CD14-positive monocyte (primary cell): ENCODE measurements around the gene LACRT. TPM values are rescaled to one million over a fixed set of nuclear protein-coding genes. Genes with fewer than 3 reads are reported as not detected.

ENCODE experiments used
- DNase-seq, 3 donors: peaks; one replicate each; pipeline ENCODE4 v3.0.0-alpha.2; 2011 to 2022
- H2AFZ ChIP-seq: 2 replicates; pipeline ENCODE4 v1.6.0; 2012; ENCODE audit warnings: mild to moderate bottlenecking, low read depth, low read length, inconsistent platforms; ENCODE audit not compliant: insufficient read depth, poor library complexity, severe bottlenecking
- H3K27ac ChIP-seq, 2 donors: 1 replicate in 1 of 2; 2 replicates in 1 of 2; pipeline ENCODE4 v1.5.1; 2012 to 2013; ENCODE audit warnings: low read length in 2 of 2, control low read depth in 1 of 2, inconsistent platforms in 1 of 2, low read depth in 1 of 2, mild to moderate bottlenecking in 1 of 2
- H3K27me3 ChIP-seq, 2 donors: one replicate each; pipeline versions ENCODE4 v1.6.0 to v1.6.1; 2011 to 2013; ENCODE audit warnings: low read length in 2 of 2; ENCODE audit not compliant: control insufficient read depth in 2 of 2, insufficient read depth in 2 of 2
- H3K36me3 ChIP-seq, 2 donors: replicated peaks in 1 of 2; 1 replicate in 1 of 2; 2 replicates in 1 of 2; pipeline versions ENCODE4 v1.5.1 to v1.6.1; 2012 to 2013; ENCODE audit warnings: low read length in 2 of 2, control low read depth in 1 of 2, inconsistent platforms in 1 of 2, mild to moderate bottlenecking in 1 of 2; ENCODE audit not compliant: insufficient read depth in 2 of 2, control insufficient read depth in 1 of 2
- H3K4me1 ChIP-seq, 2 donors: 1 replicate in 1 of 2; 2 replicates in 1 of 2; pipeline versions ENCODE4 v1.5.1 to v1.6.1; 2012 to 2013; ENCODE audit warnings: low read length in 2 of 2, control low read depth in 1 of 2, inconsistent platforms in 1 of 2, mild to moderate bottlenecking in 1 of 2, moderate library complexity in 1 of 2; ENCODE audit not compliant: insufficient read depth in 2 of 2, control insufficient read depth in 1 of 2
- H3K4me2 ChIP-seq: replicated peaks from 2 replicates; pipeline ENCODE3; 2012; ENCODE audit warnings: low read length, moderate library complexity, mild to moderate bottlenecking; ENCODE audit not compliant: poor library complexity, severe bottlenecking; ENCODE audit errors: extremely low read depth
- H3K4me3 ChIP-seq, 3 experiments: fragments of 200-600 bp in 1 of 3; sonication (generic) in 1 of 3; replicated peaks in 1 of 3; 1 replicate in 2 of 3; 2 replicates in 1 of 3; pipeline ENCODE4 v1.5.1; 2011 to 2013; ENCODE audit warnings: low read length in 3 of 3, mild to moderate bottlenecking in 3 of 3, control low read depth in 2 of 3, low read depth in 2 of 3, inconsistent platforms in 1 of 3, moderate library complexity in 1 of 3
- H3K79me2 ChIP-seq: 2 replicates; pipeline ENCODE4 v1.6.0; 2012; ENCODE audit warnings: mild to moderate bottlenecking, control low read depth, inconsistent platforms, low read length, moderate library complexity; ENCODE audit not compliant: insufficient read depth
- H3K9ac ChIP-seq: 2 replicates; pipeline ENCODE4 v1.6.0; 2017; ENCODE audit warnings: low read length, mild to moderate bottlenecking; ENCODE audit not compliant: insufficient read depth, poor library complexity, severe bottlenecking
- H3K9me3 ChIP-seq, 2 donors: replicated peaks in 1 of 2; 1 replicate in 1 of 2; 2 replicates in 1 of 2; pipeline versions ENCODE4 v1.5.1 to v1.6.1; 2012 to 2013; ENCODE audit warnings: low read length in 2 of 2, control low read depth in 1 of 2; ENCODE audit not compliant: control insufficient read depth in 1 of 2, insufficient read depth in 1 of 2
- H4K20me1 ChIP-seq: 2 replicates; pipeline ENCODE4 v1.6.0; 2012; ENCODE audit warnings: mild to moderate bottlenecking, low read length, control low read depth, moderate library complexity; ENCODE audit not compliant: insufficient read depth
- H3K27ac Mint-ChIP-seq, 7 donors: one replicate each; pipeline ENCODE4 v1.8.0; 2020; ENCODE audit warnings: mild to moderate bottlenecking in 7 of 7, mixed read lengths in 7 of 7, moderate library complexity in 6 of 7, inconsistent platforms in 2 of 7
- H3K27me3 Mint-ChIP-seq, 3 donors: one replicate each; pipeline ENCODE4 v1.8.0; 2021 to 2022; ENCODE audit warnings: low read depth in 3 of 3, mild to moderate bottlenecking in 3 of 3, mixed read lengths in 3 of 3, moderate library complexity in 3 of 3, inconsistent platforms in 1 of 3
- H3K36me3 Mint-ChIP-seq, 2 donors: one replicate each; pipeline ENCODE4 v1.8.0; 2020; ENCODE audit warnings: mixed read lengths in 2 of 2, inconsistent platforms in 1 of 2, mild to moderate bottlenecking in 1 of 2
- H3K4me1 Mint-ChIP-seq: one replicate; pipeline ENCODE4 v1.8.0; 2020; ENCODE audit warnings: mild to moderate bottlenecking, mixed read lengths
- H3K4me3 Mint-ChIP-seq, 2 donors: one replicate each; pipeline ENCODE4 v1.8.0; 2020; ENCODE audit warnings: mild to moderate bottlenecking in 2 of 2, mixed read lengths in 2 of 2, moderate library complexity in 1 of 2
- H3K9me3 Mint-ChIP-seq, 7 donors: one replicate each; pipeline ENCODE4 v1.8.0; 2020 to 2022; ENCODE audit warnings: mixed read lengths in 7 of 7, mild to moderate bottlenecking in 6 of 7, moderate library complexity in 6 of 7, inconsistent platforms in 2 of 7
- WGBS: methylation state at CpG from one replicate; pipeline ENCODE4 v1.1.5; 2013; ENCODE audit warnings: missing lambda C conversion rate; ENCODE audit not compliant: insufficient coverage; 5-methylcytosine and 5-hydroxymethylcytosine counted together
- intact Hi-C, 2 donors: fragments of 100-400 bp; cut with micrococcal nuclease; formaldehyde crosslinking; loops; one replicate each; pipeline versions ENCODE4 v1.15.0 to v1.15.1; 2023
- polyA plus RNA-seq, 3 donors: library from polyadenylated mRNA; depleted of rRNA in 1 of 3; unstranded in 2 of 3; stranded (reverse) in 1 of 3; fragments of 300-500 nt in 2 of 3; fragments of >200 nt in 1 of 3; fragmentation: Illumina TruSeq in 2 of 3; gene quantifications; 1 replicate in 2 of 3; 2 replicates in 1 of 3; pipeline ENCODE4 v1.2.3, GENCODE V29; 2012 to 2021
- TF ChIP-seq, protein P1 (sequence below): fragments of 200-600 bp; IDR thresholded peaks from one replicate; pipeline ENCODE4 v1.8.0; 2022; ENCODE audit warnings: antibody characterized with exemption, mild to moderate bottlenecking

LACRT gene
- polyA plus RNA-seq, 3 donors, result not detected

DNA sequence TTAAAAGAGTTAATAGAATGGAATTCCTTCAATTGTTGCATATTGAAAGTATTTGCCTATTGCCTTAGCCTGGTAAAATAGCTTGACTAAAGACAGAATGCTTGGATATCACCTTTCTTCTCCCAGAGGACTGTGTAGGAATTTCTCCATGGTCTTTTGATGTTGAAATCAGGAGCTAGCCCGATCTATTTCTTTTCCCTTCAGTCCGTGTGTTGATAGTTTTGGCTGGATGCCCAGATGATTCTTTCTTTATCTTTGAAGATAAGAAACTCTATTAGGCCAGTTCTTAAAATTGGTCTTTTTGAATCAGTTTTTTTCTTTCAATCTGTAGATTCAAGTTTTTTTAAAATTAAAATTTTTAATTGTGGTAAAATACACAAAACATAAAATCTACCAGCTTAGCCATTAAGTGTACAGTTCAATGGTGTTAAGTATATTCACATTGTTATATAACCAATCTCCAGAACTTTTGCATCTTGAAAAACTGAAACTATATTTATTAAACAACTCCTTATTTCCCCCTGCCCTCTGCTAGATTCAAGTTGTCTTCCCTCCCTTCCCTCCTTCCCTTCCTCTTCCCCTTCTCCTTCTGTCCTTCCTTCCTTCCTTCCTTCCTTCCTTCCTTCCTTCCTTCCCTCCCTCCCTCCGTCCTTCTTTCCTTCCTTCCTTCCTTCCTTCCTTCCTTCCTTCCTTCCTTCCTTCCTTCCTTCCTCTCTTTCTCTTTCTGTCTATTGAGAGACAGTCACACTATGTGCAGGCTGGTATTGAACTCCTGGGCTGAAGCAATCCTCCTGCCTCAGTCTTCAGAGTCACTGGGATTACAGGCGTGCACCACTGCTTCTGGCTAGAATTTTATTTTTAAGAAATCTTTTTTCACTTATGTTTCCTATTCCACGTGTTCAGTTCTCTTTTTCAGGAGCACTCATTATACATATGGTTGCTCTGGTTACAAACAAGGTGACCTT is 10.1 kb downstream of the LACRT start:
- no CpG with 5 or more reads among the region's 5 CpGs for WGBS
- Histone ChIP-seq H3K4me2 (no peak overlapping the region), H3K4me3 (no peak overlapping the region), H3K79me2 (no peaks in the 10 kb centered on the region), H2AFZ (no peak overlapping the region), H3K27ac (no peak overlapping the region), H4K20me1 (no peaks in the 10 kb centered on the region), H3K27me3 (peaks cover 0 to 7% of the 10 kb centered on the region in 2 donors), H3K36me3 (no peaks in the 10 kb centered on the region), H3K9me3 (peaks cover 7 to 13% of the 10 kb centered on the region in 2 donors), H3K4me1 (no peaks in the 10 kb centered on the region), H3K9ac (no peak overlapping the region)
- H3K4me1 Mint-ChIP-seq, result peaks cover 2% of the 10 kb centered on the region
- peak overlapping the region in 1 of 2 donors; percentile 32 for H3K4me3 Mint-ChIP-seq
- intact Hi-C loops, result no loop called here
- peaks cover 10 to 15% (median 10%) of the 10 kb centered on the region in 3 donors for H3K27me3 Mint-ChIP-seq
- H3K36me3 Mint-ChIP-seq, result peaks cover 0 to 2% of the 10 kb centered on the region in 2 donors
- TF ChIP-seq, protein P1, sequence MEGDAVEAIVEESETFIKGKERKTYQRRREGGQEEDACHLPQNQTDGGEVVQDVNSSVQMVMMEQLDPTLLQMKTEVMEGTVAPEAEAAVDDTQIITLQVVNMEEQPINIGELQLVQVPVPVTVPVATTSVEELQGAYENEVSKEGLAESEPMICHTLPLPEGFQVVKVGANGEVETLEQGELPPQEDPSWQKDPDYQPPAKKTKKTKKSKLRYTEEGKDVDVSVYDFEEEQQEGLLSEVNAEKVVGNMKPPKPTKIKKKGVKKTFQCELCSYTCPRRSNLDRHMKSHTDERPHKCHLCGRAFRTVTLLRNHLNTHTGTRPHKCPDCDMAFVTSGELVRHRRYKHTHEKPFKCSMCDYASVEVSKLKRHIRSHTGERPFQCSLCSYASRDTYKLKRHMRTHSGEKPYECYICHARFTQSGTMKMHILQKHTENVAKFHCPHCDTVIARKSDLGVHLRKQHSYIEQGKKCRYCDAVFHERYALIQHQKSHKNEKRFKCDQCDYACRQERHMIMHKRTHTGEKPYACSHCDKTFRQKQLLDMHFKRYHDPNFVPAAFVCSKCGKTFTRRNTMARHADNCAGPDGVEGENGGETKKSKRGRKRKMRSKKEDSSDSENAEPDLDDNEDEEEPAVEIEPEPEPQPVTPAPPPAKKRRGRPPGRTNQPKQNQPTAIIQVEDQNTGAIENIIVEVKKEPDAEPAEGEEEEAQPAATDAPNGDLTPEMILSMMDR, result no peak
- peaks cover 11 to 33% (median 20%) of the 10 kb centered on the region in 7 donors for H3K9me3 Mint-ChIP-seq
- DNase-seq, result no peak
- peak overlapping the region in 1 of 7 donors; percentile 19 for H3K27ac Mint-ChIP-seq

DNA sequence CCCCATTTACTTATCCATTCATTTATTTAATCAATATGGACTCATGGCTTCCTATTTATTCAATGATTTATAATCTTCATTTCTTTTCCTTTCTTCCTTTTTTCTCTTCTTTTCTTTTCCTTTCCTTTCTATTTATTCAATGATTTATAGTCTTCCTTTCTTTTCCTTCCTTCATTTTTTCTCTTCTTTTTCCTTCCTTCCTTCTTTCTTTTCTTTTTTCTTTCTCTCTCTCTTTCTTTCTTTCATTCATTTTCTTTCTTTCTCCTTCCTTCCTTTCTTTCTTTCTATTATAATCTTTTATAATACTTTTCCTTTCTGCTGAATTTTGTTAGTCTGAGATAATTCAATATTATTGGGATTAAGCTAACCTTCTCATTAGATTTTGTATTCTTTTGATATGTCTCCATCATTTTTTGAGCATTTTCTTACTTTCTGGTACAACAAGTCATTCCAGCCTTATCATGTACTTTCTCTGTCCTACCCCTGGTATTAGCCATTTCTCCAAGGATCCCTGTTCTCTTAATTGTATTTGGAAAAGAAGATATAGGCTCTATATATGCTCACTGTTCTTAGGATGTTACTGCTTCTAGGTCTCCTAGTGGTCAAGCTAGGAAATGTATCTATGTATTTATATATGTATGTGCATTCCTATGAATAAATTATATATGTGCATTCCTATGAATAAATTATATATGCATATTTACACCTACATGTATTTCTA is 12.1 kb downstream of the LACRT start:
- H3K36me3 Mint-ChIP-seq, result peaks cover 0 to 2% of the 10 kb centered on the region in 2 donors
- Histone ChIP-seq H3K4me3 (no peak overlapping the region), H4K20me1 (no peaks in the 10 kb centered on the region), H3K27me3 (peaks cover 0 to 7% of the 10 kb centered on the region in 2 donors), H3K9ac (no peak overlapping the region), H3K79me2 (no peaks in the 10 kb centered on the region), H3K9me3 (peaks cover 4 to 5% of the 10 kb centered on the region in 2 donors), H3K4me2 (no peak overlapping the region), H3K4me1 (no peaks in the 10 kb centered on the region), H2AFZ (no peak overlapping the region), H3K36me3 (no peaks in the 10 kb centered on the region), H3K27ac (no peak overlapping the region)
- intact Hi-C loops, result no loop called here
- H3K27me3 Mint-ChIP-seq, result peaks cover 8 to 12% (median 10%) of the 10 kb centered on the region in 3 donors
- peaks cover 2% of the 10 kb centered on the region for H3K4me1 Mint-ChIP-seq
- no peak overlapping the region for H3K4me3 Mint-ChIP-seq
- no peak for DNase-seq
- H3K9me3 Mint-ChIP-seq, result peaks cover 9 to 17% (median 12%) of the 10 kb centered on the region in 7 donors
- H3K27ac Mint-ChIP-seq, result no peak overlapping the region
- TF ChIP-seq, protein P1, result peak; percentile 59
